Activated naive CD4-positive, alpha-beta T cell treated with Interleukin-2 at 50 U/mL for 16 hours (primary cell): ENCODE data around the gene MYO1E.
"Not testable (repeated sequence)": the region's sequence is repeated elsewhere in the genome, so short reads cannot be mapped to it uniquely, and the experiment has no call there.

Source experiments
- DNase-seq: peaks from one replicate; pipeline ENCODE4 v3.0.0-alpha.2; 2020

The MYO1E gene

GRCh38 chr15:59289574-59289973, 83.1 kb downstream of the MYO1E start:
- DNase-seq, result no peak

GRCh38 chr15:59283717-59284391, 88.8 kb downstream of the MYO1E start:
- DNase-seq, result no peak

- no peak for DNase-seq
Observed at GRCh38 chr15:59282515-59283337, 89.9 kb downstream of the MYO1E start.

GRCh38 chr15:59281699-59282098, 91.0 kb downstream of the MYO1E start:
- DNase-seq, result no peak

GRCh38 chr15:59280855-59281254, 91.8 kb downstream of the MYO1E start:
- no peak for DNase-seq

- DNase-seq, result not testable (repeated sequence)
Observed at GRCh38 chr15:59280292-59280691, 92.4 kb downstream of the MYO1E start.

- no peak for DNase-seq
Observed at GRCh38 chr15:59279023-59279422, 93.6 kb downstream of the MYO1E start.

GRCh38 chr15:59278120-59278519, 94.6 kb downstream of the MYO1E start:
- DNase-seq, result no peak

GRCh38 chr15:59276225-59277178, 96.2 kb downstream of the MYO1E start:
- no peak for DNase-seq

- no peak for DNase-seq
Observed at GRCh38 chr15:59274126-59274970, 98.3 kb downstream of the MYO1E start.

- no peak for DNase-seq
Observed at GRCh38 chr15:59273234-59273633, 99.4 kb downstream of the MYO1E start.

- DNase-seq, result no peak
Observed at GRCh38 chr15:59271595-59272201, 101.0 kb downstream of the MYO1E start.

- no peak for DNase-seq
Observed at GRCh38 chr15:59268852-59269407, 103.7 kb downstream of the MYO1E start.

GRCh38 chr15:59268168-59268851, 104.4 kb downstream of the MYO1E start:
- no peak for DNase-seq

GRCh38 chr15:59266028-59266427, 106.6 kb downstream of the MYO1E start:
- DNase-seq, result no peak

- no peak for DNase-seq
Observed at GRCh38 chr15:59262316-59262715, 110.4 kb downstream of the MYO1E start.

GRCh38 chr15:59260090-59260489, 112.6 kb downstream of the MYO1E start:
- DNase-seq, result no peak

- no peak for DNase-seq
Observed at GRCh38 chr15:59259137-59259943, 113.3 kb downstream of the MYO1E start.

GRCh38 chr15:59258317-59258716, 114.4 kb downstream of the MYO1E start:
- no peak for DNase-seq

- no peak for DNase-seq
Observed at GRCh38 chr15:59257140-59257539, 115.5 kb downstream of the MYO1E start.
